ENCODE results near the gene STIM1.
"Not testable (repeated sequence)": the region's sequence is repeated elsewhere in the genome, so short reads cannot be mapped to it uniquely, and the experiment has no call there.

Gene STIM1

GRCh38 chr11:4016602-4017001 lies 161.1 kb downstream of the STIM1 start:
- in situ Hi-C loops (cut with HindIII; ENCODE audit: low sequenced_read_pairs), result not testable (repeated sequence)

GRCh38 chr11:4017129-4017528 lies 161.7 kb downstream of the STIM1 start:
- in situ Hi-C loops (cut with HindIII; ENCODE audit: low sequenced_read_pairs), result no loop called here

GRCh38 chr11:4018641-4019040 lies 163.2 kb downstream of the STIM1 start:
- in situ Hi-C loops (cut with HindIII; ENCODE audit: low sequenced_read_pairs), result no loop called here

- in situ Hi-C loops (cut with HindIII; ENCODE audit: low sequenced_read_pairs), result no loop called here
Observed at GRCh38 chr11:4019891-4020290, 164.4 kb downstream of the STIM1 start.

GRCh38 chr11:4022669-4023068 lies 167.2 kb downstream of the STIM1 start:
- in situ Hi-C loops (cut with HindIII; ENCODE audit: low sequenced_read_pairs), result no loop called here

GRCh38 chr11:4025248-4025966 lies 169.9 kb downstream of the STIM1 start:
- in situ Hi-C loops (cut with HindIII; ENCODE audit: low sequenced_read_pairs), result no loop called here

GRCh38 chr11:4025967-4026324 lies 170.5 kb downstream of the STIM1 start:
- in situ Hi-C loops (cut with HindIII; ENCODE audit: low sequenced_read_pairs), result no loop called here

- in situ Hi-C loops (cut with HindIII; ENCODE audit: low sequenced_read_pairs), result no loop called here
Observed at GRCh38 chr11:4026389-4026788, 170.9 kb downstream of the STIM1 start.

GRCh38 chr11:4027746-4028145 lies 172.3 kb downstream of the STIM1 start:
- in situ Hi-C loops (cut with HindIII; ENCODE audit: low sequenced_read_pairs), result no loop called here

- in situ Hi-C loops (cut with HindIII; ENCODE audit: low sequenced_read_pairs), result no loop called here
Observed at GRCh38 chr11:4030197-4030596, 174.7 kb downstream of the STIM1 start.

GRCh38 chr11:4032097-4032496 lies 176.6 kb downstream of the STIM1 start:
- in situ Hi-C loops (cut with HindIII; ENCODE audit: low sequenced_read_pairs), result no loop called here

GRCh38 chr11:4035985-4036384 lies 180.5 kb downstream of the STIM1 start:
- in situ Hi-C loops (cut with HindIII; ENCODE audit: low sequenced_read_pairs), result no loop called here

- in situ Hi-C loops (cut with HindIII; ENCODE audit: low sequenced_read_pairs), result no loop called here
Observed at GRCh38 chr11:4039011-4039410, 183.5 kb downstream of the STIM1 start.

- in situ Hi-C loops (cut with HindIII; ENCODE audit: low sequenced_read_pairs), result no loop called here
Observed at GRCh38 chr11:4040461-4040860, 185.0 kb downstream of the STIM1 start.

GRCh38 chr11:4041731-4042391 lies 186.4 kb downstream of the STIM1 start:
- in situ Hi-C loops (cut with HindIII; ENCODE audit: low sequenced_read_pairs), result no loop called here

GRCh38 chr11:4044976-4045646 lies 189.6 kb downstream of the STIM1 start:
- in situ Hi-C loops (cut with HindIII; ENCODE audit: low sequenced_read_pairs), result no loop called here

- in situ Hi-C loops (cut with HindIII; ENCODE audit: low sequenced_read_pairs), result no loop called here
Observed at GRCh38 chr11:4048340-4048739, 192.9 kb downstream of the STIM1 start.

GRCh38 chr11:4049006-4049405 lies 193.5 kb downstream of the STIM1 start:
- in situ Hi-C loops (cut with HindIII; ENCODE audit: low sequenced_read_pairs), result no loop called here

GRCh38 chr11:4050138-4050537 lies 194.7 kb downstream of the STIM1 start:
- in situ Hi-C loops (cut with HindIII; ENCODE audit: low sequenced_read_pairs), result no loop called here

GRCh38 chr11:4053200-4053599 lies 197.7 kb downstream of the STIM1 start:
- in situ Hi-C loops (cut with HindIII; ENCODE audit: low sequenced_read_pairs), result not testable (repeated sequence)

- in situ Hi-C loops (cut with HindIII; ENCODE audit: low sequenced_read_pairs), result no loop called here
Observed at GRCh38 chr11:4054643-4055042, 199.2 kb downstream of the STIM1 start.

- in situ Hi-C loops (cut with HindIII; ENCODE audit: low sequenced_read_pairs), result no loop called here
Observed at GRCh38 chr11:4059424-4059823, 204.0 kb downstream of the STIM1 start.
